GM21619 (cell line): ENCODE data around the gene HFE.
"Not testable (repeated sequence)": the region's sequence is repeated elsewhere in the genome, so short reads cannot be mapped to it uniquely, and the experiment has no call there.

Experiments
- ATAC-seq: cut with Tn5 transposase; IDR thresholded peaks from one replicate; pipeline ENCODE4 v1.9.1; 2021; ENCODE audit not compliant: unreplicated experiment

The HFE gene

GRCh38 chr6:26058477-26059033 is 28.7 kb upstream of the HFE start:
- not testable (repeated sequence) for ATAC-seq

- ATAC-seq, result no peak
Observed at GRCh38 chr6:26059941-26060340, 27.3 kb upstream of the HFE start.

GRCh38 chr6:26064619-26065257 is 22.5 kb upstream of the HFE start:
- no peak for ATAC-seq

GRCh38 chr6:26065952-26066380 is 21.3 kb upstream of the HFE start:
- peak; percentile 92 for ATAC-seq

GRCh38 chr6:26067367-26067766 is 19.9 kb upstream of the HFE start:
- no peak for ATAC-seq

- no peak for ATAC-seq
Observed at GRCh38 chr6:26068036-26068435, 19.2 kb upstream of the HFE start.

GRCh38 chr6:26071135-26071534 is 16.1 kb upstream of the HFE start:
- no peak for ATAC-seq

GRCh38 chr6:26075063-26075717 is 12.0 kb upstream of the HFE start:
- ATAC-seq, result no peak

GRCh38 chr6:26078066-26078465 is 9.2 kb upstream of the HFE start:
- not testable (repeated sequence) for ATAC-seq

GRCh38 chr6:26081096-26081495 is 6.1 kb upstream of the HFE start:
- ATAC-seq, result not testable (repeated sequence)

- no peak for ATAC-seq
Observed at GRCh38 chr6:26086211-26086610, 1.0 kb upstream of the HFE start.

- no peak for ATAC-seq
Observed at GRCh38 chr6:26088344-26088743, 1.1 kb downstream of the HFE start.

GRCh38 chr6:26089272-26089671 is 2.0 kb downstream of the HFE start:
- no peak for ATAC-seq

GRCh38 chr6:26092443-26092842 is 5.2 kb downstream of the HFE start:
- ATAC-seq, result no peak

- ATAC-seq, result no peak
Observed at GRCh38 chr6:26094036-26094435, 6.8 kb downstream of the HFE start.

- no peak for ATAC-seq
Observed at GRCh38 chr6:26097268-26097875, 10.1 kb downstream of the HFE start.

- ATAC-seq, result peak; percentile 76
Observed at GRCh38 chr6:26103141-26103769, 16.0 kb downstream of the HFE start.

GRCh38 chr6:26103770-26104456 is 16.7 kb downstream of the HFE start:
- peak; percentile 78 for ATAC-seq

- peak; percentile 1 for ATAC-seq
Observed at GRCh38 chr6:26104457-26105108, 17.4 kb downstream of the HFE start.

GRCh38 chr6:26105109-26105730 is 18.0 kb downstream of the HFE start:
- ATAC-seq, result no peak
